Progenitor cell of endocrine pancreas (in vitro differentiated cells): ENCODE data around the gene RDH8. TPM values are rescaled to one million over a fixed set of nuclear protein-coding genes. Genes with fewer than 3 reads are reported as not detected.

Experiments
- DNase-seq: peaks from one replicate; pipeline ENCODE4 v3.0.0; 2021; ENCODE audit warnings: low spot score; ENCODE audit not compliant: unreplicated experiment
- H3K27ac Mint-ChIP-seq: 2 replicates; pipeline ENCODE4 v1.8.0; 2021; ENCODE audit warnings: mild to moderate bottlenecking, moderate library complexity, mixed read lengths
- H3K27me3 Mint-ChIP-seq: 2 replicates; pipeline ENCODE4 v1.8.0; 2021; ENCODE audit warnings: mixed read lengths
- H3K36me3 Mint-ChIP-seq: 2 replicates; pipeline ENCODE4 v1.8.0; 2022; ENCODE audit warnings: mixed read lengths; ENCODE audit not compliant: insufficient read depth
- H3K4me1 Mint-ChIP-seq: 2 replicates; pipeline ENCODE4 v1.8.0; 2021; ENCODE audit warnings: low read depth, mixed read lengths
- H3K4me3 Mint-ChIP-seq: 2 replicates; pipeline ENCODE4 v1.8.0; 2021; ENCODE audit warnings: low read depth, mild to moderate bottlenecking, moderate library complexity, mixed read lengths
- H3K9me3 Mint-ChIP-seq: 2 replicates; pipeline ENCODE4 v1.8.0; 2021; ENCODE audit warnings: low read depth, mixed read lengths
- long read RNA-seq: library from polyadenylated mRNA; unstranded; transcript quantifications from one replicate; pipeline ENCODE4 v2.0.0, GENCODE V29; 2020
- total RNA-seq: library from RNA; stranded (reverse); gene quantifications from 2 replicates; pipeline ENCODE4 v1.2.1, GENCODE V29; 2021
- TF ChIP-seq, protein P1 (sequence below): fragments of 200-600 bp; sonication (generic); IDR thresholded peaks from one replicate; pipeline ENCODE4 v1.5.0; 2021; ENCODE audit warnings: antibody characterized with exemption, mild to moderate bottlenecking; ENCODE audit not compliant: unreplicated experiment

The RDH8 gene, protein sequence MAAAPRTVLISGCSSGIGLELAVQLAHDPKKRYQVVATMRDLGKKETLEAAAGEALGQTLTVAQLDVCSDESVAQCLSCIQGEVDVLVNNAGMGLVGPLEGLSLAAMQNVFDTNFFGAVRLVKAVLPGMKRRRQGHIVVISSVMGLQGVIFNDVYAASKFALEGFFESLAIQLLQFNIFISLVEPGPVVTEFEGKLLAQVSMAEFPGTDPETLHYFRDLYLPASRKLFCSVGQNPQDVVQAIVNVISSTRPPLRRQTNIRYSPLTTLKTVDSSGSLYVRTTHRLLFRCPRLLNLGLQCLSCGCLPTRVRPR
- not detected in 2 replicates for total RNA-seq
- long read RNA-seq: 0 reads

DNA sequence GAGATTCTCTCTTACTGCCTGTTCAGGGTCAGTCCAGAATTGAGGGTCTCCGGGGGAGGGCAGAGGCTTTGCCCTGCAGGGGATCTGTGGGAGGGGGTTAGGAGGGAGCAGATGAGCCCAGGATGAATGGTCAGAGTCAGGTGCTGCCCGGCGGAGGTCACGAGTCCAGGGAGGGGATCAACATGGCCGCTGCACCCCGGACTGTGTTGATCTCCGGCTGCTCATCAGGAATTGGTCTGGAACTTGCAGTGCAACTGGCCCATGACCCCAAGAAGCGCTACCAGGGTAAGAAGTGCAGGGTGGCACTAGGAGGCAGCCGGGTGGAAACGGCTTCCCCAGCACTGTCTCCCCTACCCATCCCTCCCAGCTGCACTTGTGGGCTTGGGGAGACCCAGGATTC, at the start of gene RDH8:
TSS of gene RDH8 (plus strand) at position 168 of the 400 bp plus-strand sequence. CDS start at position 183, 15 bp downstream.
- DNase-seq: no peak
- Mint-ChIP-seq H3K27ac (no peak within 1 kb of the TSS), H3K4me3 (no peak within 1 kb of the TSS), H3K4me1 (peaks cover 9% of the 10 kb centered on the region), H3K27me3 (peaks cover 61% of the 10 kb centered on the region), H3K36me3 (no peaks in the 10 kb centered on the region), H3K9me3 (no peaks in the 10 kb centered on the region)
- TF ChIP-seq, protein P1, sequence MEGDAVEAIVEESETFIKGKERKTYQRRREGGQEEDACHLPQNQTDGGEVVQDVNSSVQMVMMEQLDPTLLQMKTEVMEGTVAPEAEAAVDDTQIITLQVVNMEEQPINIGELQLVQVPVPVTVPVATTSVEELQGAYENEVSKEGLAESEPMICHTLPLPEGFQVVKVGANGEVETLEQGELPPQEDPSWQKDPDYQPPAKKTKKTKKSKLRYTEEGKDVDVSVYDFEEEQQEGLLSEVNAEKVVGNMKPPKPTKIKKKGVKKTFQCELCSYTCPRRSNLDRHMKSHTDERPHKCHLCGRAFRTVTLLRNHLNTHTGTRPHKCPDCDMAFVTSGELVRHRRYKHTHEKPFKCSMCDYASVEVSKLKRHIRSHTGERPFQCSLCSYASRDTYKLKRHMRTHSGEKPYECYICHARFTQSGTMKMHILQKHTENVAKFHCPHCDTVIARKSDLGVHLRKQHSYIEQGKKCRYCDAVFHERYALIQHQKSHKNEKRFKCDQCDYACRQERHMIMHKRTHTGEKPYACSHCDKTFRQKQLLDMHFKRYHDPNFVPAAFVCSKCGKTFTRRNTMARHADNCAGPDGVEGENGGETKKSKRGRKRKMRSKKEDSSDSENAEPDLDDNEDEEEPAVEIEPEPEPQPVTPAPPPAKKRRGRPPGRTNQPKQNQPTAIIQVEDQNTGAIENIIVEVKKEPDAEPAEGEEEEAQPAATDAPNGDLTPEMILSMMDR: no peak

DNA sequence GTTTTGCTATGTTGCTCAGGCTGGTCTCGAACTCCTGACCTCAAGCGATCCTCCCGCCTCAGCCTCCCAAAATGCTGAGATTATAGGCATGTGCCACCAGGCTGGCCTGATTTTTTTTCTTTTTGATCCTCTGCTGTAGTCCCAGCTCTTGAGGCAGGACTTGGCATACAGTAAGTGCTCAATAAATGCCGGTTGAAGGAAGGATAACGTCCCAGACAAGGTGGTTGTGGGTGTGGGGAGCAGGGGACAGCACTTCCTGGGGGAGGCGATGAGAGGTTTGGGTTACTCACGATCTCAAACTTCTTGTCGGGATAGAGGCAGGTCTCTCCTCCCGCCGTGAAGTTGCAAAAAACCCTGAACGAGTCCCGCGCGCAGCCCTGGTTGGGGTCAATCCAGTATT, 47.3 kb upstream of the RDH8 start:
- Mint-ChIP-seq H3K36me3 (no peaks in the 10 kb centered on the region), H3K9me3 (no peaks in the 10 kb centered on the region), H3K4me1 (no peaks in the 10 kb centered on the region), H3K27ac (no peak overlapping the region), H3K27me3 (peaks cover 55% of the 10 kb centered on the region), H3K4me3 (no peak overlapping the region)
- DNase-seq: no peak
- TF ChIP-seq, protein P1: no peak

DNA sequence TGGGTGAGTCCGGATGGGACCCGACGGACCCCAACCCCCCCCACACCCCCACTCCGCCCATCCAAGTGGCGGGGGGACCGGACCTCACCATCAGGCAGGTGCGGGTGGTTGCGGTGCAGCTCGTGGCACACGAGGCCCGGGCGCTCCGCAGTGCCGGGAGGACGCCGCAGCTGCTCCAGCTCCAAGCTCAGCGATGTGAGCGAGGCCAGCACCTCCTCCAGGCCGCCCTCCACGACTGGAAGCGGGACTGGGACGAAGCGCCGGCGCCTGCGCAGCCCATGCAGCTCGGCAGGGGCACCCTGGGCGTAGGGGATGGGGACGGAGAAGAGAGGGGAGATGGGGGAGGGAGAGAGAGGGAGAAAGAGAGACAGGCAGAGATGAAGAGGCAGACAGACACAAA, 46.8 kb upstream of the RDH8 start:
- H3K27ac Mint-ChIP-seq: no peak overlapping the region
- TF ChIP-seq, protein P1: no peak
- H3K27me3 Mint-ChIP-seq: peaks cover 58% of the 10 kb centered on the region
- no peaks in the 10 kb centered on the region for H3K36me3 Mint-ChIP-seq
- no peaks in the 10 kb centered on the region for H3K9me3 Mint-ChIP-seq
- no peak for DNase-seq
- no peak overlapping the region for H3K4me3 Mint-ChIP-seq
- no peaks in the 10 kb centered on the region for H3K4me1 Mint-ChIP-seq

DNA sequence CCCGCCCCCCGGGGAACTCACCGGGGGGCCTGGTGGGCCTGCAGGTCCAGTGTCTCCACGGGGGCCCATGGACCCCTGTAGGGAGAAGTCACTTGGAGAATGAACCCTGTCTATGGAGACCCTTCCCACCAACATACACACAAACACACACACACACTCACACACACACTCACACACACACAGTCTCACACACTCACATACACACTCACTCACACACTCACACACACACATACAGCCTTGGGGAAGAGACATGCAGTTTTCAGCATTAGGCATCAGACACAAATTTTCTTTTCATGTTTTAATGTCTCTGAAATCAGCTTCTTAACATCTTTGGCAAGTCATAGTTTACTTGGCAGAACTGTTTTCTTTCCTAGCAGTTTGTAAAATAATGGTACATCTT, 46.0 kb upstream of the RDH8 start:
- Mint-ChIP-seq H3K36me3 (no peaks in the 10 kb centered on the region), H3K27me3 (peaks cover 66% of the 10 kb centered on the region), H3K27ac (no peak overlapping the region), H3K4me3 (no peak overlapping the region), H3K4me1 (no peaks in the 10 kb centered on the region), H3K9me3 (no peaks in the 10 kb centered on the region)
- DNase-seq: no peak
- TF ChIP-seq, protein P1: no peak

DNA sequence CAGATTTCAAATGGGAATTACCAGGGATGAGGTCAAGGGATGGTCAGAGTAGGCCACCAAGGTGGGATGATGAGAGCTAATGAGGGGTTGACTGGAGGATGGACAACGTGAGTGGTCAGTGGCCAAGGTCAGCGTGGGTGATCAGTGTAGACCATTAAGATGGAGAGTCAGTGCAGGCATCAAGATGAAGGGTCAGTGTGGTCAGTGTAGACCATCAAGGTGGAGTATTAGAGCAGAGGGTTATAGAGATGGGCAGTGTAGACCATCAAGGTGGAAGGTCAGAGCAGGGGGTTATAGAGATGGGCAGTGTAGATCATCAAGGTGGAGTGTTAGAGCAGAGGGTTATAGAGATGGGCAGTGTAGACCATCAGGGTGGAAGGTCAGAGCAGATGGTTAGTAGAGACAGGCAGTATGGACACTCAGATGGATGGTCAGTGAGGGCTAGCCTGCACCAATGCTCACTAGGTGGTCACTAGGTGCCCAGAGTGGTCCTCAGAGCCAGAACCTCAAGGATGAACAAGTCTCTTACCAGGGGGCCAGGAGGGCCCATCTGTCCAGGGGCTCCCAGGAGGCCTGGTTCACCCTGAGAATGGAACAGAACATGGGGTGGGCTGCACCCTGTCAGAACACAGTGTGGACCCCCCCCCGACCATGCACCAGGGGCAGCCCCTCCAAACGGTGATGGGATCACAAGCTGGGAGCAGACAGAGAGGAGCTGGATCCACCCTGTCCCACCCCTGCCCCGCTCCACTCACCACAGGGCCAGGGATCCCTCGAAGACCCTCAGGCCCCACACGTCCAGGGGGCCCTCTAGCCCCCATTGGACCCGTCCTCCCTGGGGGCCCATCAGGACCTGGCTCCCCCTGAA, 44.2 kb upstream of the RDH8 start:
- TF ChIP-seq, protein P1: no peak
- Mint-ChIP-seq H3K27me3 (peaks cover 55% of the 10 kb centered on the region), H3K36me3 (no peaks in the 10 kb centered on the region), H3K9me3 (no peaks in the 10 kb centered on the region), H3K4me1 (no peaks in the 10 kb centered on the region), H3K4me3 (no peak overlapping the region), H3K27ac (no peak overlapping the region)
- no peak for DNase-seq
